HG03520 (cell line): ENCODE data around the gene ZIC5.

ENCODE experiments used
- ATAC-seq: cut with Tn5 transposase; IDR thresholded peaks from one replicate; pipeline ENCODE4 v1.9.1; 2021; ENCODE audit warnings: mild to moderate bottlenecking, moderate library complexity; ENCODE audit not compliant: unreplicated experiment

Gene ZIC5

DNA sequence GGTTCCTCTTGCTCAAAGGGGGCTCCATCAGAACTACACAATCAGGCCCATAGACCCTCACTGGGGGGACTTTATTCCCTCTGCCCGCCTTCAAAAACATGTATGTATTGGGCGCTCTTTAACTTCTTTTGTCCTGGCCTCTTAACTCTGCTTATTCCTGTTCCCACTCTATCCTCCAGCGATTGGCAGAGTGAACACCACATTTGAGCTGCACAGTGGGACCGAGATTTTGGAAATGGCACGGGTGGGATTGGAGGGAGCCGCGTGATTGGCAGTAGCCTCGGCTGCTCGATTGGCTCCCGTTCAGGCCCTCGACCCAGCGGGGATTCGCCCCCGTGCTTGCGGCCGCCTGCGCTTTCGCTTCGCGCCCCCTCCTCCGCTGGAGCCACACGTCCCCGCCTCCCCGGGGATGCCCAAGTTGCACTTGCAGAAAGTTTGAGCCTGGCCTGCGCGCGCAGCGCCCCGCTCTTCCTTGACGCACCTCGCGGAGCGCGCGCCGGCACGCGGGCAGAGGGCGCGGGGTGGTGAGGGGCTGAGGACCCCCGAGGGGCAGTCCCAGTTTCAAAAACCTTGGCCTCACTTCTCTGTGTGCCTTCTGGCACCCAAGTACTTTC, at the start of gene ZIC5:
TSS of gene ZIC5 (minus strand) at position 192 of the 614 bp plus-strand sequence. CDS start at position 28, 164 bp downstream.
- no peak for ATAC-seq

DNA sequence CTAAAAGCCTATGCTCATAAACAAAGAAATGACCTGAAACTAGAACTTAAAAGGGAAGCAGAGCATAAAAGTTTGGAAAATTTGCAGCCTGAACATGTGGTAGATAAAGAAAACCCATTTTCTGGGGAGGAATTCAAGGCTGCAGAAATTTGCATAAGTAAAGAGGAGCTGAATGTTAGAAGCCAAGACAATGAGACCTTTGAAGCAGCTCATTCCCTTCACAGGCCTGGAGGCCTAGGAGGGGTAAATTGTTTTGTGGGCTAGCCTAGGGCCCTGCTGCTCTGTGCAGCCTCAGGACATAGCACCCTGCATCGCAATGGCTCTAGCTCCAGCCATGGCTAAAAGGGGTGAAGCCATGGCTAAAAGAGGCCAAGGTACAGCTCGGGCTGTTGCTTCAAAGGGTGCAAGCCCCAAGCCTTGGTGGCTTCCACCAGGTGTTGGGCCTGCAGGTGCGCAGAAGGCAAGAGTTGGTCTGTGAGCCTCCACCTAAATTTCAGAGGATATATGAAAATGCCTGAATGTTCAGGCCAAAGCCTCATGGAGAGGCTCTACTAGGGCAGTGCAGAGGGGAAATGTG, 48.3 kb upstream of the ZIC5 start:
- no peak for ATAC-seq

DNA sequence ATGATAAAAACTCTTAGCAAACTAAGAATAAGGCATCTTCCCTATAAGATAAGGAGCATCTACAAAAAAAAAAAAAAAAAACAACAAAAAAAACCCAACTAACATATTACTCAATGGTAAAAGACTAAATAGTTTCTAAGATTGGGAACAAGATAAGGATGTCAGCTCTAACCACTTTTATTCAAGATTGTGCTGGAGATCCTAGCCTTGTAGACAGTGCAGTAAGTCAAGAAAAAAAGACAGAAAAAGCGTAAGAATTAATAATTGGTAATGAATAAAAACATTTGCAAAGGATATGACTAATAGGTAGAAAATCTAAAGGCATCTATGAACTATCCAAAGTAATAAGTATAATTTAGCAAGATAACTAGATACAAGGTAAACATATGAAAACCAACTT, 43.1 kb upstream of the ZIC5 start:
- no peak for ATAC-seq

DNA sequence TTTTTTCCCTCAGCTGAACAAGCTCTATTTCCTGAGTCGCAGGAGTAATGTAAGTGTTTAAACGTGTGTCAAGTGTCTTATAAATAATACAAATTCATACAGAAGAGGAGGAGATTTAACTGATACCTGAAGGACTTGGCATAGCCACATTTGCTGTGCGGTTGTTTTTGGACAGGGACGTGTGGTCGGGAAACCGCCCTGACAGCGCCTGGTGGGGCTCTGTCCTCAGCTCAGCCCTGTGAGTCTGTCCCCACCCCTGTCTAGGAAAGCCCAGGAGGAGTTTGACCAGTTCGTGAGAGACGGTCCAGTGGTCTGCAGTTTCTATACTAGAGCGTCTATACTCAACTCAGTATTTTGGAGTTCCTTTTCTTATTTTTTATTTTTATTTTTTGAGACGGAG, 26.7 kb upstream of the ZIC5 start:
- ATAC-seq = no peak

DNA sequence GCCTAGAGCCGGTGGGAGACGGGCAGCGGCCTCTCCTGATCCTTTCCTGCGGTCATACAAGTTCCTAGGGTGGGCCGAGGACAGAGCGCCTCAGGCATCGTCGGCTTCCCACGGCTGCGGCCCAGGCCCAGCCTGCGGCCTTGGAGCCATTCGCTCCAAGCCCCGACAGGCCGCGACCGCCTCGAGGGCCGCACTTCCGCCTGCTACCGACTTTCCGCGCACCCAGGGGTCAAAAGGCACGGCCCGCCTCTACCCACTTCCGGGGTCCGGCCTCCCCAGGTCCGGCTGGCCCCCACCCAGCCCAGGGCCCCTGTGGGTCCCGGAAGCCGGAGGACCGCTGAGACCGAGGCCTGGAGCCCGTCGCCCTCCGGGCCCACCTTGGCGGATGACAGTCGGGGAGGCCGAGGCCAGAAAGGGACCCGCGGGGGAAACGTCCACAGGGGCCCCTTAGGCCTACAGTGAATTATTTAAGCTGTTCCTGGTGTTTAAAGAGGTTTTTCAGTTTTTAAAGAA, 26.2 kb upstream of the ZIC5 start:
- no peak for ATAC-seq

DNA sequence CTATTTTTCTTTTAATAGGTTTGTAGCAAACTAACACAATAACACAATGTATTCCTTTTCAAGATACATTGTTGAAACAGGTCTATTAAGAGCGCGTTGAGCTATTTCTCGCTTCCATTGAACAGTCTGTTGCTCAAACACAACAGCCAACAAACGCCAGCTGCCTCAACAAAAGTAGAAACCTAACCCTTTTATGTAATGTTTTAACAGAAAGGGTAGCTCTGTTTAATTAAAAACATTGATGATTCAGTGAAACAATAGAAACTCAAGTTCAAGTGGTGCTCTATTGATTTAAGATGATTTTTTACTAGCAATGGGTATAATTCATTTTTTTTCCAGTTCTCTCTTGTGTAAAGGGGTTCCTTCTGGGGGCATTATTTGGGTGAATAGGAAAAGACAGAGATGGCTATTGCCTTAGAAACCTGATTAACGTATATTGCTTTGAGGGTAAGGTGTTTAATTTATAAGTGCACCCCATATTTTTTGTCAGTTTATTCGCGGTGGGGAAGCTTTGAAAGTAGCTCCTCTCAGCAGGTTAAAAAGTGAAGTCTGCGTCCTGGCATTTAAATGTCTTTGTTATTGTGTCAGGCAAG, 24.9 kb upstream of the ZIC5 start:
- ATAC-seq = no peak

DNA sequence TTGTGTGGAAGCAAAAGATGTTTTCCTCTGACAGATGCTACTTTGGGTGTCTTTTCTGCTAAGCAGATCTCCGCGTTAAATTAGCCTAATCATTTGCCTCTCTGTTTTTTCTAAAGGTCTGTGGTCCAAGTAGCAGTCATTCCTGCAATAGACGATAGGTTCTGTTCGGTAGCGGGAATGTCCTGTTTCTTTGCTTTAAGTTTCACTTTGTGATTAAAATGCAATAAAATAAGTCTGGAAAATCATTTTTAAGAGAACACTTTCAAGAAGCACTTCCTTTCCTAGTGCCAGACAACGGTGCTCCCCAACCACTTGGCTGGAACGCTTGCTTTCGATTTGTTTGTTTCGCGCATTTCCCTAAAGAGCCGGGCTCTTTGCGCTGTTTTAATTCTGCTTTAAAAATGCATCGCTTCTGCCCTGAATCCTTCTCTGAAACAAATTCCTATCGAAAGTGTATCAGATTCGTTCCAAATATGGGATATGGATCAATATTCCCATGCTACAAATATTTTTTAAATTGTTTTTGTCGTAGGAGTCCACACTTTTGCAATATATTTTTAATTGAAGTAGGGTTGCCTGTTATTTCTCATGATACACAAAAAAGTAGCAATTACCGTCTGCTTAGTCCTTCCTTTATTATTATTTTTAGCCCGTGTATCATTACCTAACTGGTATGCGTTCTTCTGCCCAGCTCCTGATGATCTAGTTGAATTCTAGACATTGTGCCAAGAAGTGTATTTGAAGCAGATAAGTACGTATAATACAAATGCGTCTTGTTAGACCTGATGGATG, 24.2 kb upstream of the ZIC5 start:
- ATAC-seq = no peak

DNA sequence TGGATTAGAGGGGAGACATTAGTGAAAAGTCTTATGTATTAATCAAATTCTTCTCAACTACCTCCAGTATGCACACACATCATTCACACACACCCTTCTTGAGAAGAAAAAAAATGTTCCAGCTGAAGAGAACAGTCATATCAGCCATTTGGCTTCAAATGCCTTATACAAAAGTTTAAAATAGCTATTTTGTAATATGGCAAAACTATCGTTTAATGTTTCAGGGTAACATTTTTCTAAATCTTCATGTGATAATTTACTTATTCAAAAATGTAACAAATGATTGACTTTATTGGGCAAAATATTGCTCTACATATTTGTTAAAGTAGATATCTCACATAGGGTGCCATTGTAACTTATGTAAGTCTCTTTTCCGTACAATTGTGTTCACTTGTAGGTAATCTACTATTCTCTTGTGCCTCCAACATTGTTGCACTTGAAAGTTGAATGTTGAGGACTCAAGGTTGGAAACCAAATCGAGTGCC, 23.6 kb upstream of the ZIC5 start:
- no peak for ATAC-seq

DNA sequence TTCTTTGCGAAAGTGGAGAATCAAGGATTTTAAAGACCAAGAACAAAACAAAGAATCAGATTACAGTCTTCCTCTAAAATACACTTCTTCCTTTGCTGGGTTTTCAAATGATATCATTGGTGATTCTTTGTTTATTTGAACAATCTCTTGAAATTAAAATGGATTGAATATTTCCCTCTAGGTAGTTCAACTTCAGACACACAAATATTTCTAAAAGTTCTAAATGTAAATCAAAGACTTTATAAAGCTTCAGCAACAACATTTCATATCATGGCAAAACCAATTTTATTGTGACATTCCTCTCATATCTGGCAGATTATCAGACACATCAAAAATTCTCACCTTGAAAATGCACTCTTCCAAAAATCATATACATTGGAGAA, 23.1 kb upstream of the ZIC5 start:
- ATAC-seq = no peak

DNA sequence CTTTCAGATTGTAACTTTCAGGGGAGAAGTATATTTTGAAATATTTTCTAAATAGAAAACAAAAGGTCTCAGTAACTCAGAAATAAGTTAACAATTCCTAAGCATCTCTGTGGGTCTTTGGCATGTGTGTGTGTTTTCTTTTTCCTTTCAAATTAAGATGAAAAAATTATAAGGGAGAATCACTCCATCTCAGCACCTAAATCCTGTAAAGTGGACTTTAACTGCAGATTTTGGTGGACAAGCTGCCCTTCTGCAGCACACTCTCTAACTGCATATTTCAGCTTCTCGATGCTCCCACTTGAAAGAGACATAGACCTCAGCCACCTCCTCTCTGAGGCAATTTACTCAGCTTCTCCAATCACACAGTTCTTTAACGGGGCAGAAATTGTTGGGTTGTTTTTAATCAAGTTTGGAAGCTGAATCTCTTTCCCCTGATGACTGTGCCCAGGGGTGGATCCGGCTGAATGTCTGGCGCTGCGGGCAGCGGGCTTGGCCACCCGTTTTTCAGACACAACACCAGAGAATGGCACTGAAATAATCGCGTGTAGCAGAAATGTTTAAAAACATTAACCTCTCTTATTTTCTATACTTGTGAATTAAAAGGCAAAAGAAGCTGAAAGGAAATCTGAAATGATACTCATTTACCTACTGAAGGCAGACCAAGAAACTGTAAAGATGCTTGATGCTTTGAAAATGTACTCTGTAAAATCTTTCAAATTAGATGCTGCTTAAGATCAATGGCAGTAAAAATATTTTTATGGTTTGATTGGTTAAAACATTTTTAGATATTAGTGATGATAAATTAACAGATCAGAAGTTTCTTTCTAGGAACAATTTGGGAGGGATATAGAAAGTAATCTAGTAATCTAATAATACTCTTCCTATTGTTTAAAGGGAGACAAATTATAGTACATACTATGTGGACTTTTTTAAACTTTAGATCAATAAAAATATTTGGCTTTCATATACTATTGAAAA, 22.4 kb upstream of the ZIC5 start:
- no peak for ATAC-seq

DNA sequence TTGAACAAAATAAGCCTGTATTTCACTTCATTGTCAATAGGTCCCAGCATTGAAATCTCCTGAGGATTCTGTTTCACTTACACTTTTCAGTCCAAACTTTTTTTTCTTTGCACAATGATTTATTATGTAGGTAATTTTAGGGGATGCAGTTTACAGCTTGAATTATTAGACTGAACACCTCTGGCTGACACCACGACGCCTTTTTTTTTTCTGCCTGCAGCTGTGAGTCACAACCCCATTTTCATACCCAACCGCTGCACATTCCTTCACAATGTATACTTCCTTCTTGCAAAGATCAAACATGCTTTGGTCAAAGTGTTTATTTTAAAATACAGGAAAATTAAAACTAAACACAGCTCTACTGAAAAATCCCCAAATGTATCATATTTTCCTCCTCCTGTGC, 21.4 kb upstream of the ZIC5 start:
- no peak for ATAC-seq

DNA sequence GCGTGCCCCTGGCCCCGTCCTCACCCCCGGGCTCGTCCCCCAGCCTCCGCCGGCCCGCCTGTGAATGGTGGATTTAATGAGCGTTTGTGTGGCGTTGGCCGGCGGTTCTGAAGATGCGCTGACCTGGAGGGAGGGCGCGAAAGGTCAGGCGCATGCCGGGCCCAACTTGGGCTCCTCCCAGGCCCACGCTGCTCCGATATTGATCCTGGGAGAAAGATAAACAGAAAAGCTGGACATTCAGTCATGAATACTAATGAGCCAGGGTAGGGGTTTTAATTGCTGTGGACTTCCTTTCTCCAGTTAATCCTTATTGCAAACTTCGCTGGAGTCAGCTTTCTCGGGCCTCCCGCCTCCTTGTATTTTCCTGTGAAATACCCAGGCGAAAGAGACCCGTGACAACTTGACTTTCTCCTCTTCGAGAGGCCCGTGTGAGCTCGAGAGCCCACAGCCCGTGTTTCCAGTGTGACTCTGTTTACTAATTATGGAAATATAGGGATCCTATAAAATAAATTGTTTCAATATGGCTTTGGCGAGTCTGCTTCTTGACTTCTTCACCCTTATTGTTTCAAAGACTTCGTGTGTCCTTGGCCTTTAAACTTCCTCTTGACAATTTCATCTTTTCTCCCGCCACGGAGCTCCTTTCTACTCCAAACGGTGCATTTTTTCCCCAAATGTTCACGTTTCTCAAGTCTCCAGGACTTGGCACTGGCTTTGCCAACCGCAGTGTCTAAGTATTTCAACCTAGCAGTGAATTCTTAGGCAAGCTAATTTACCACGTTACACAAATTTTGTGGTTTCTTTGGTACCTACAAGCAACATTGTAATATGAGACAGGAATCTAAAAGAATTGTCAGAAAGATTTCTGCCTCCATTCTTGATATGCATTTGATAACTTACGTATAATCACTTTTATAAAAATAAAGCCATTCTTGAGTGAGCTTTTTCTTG, 20.5 kb upstream of the ZIC5 start:
- ATAC-seq = no peak

DNA sequence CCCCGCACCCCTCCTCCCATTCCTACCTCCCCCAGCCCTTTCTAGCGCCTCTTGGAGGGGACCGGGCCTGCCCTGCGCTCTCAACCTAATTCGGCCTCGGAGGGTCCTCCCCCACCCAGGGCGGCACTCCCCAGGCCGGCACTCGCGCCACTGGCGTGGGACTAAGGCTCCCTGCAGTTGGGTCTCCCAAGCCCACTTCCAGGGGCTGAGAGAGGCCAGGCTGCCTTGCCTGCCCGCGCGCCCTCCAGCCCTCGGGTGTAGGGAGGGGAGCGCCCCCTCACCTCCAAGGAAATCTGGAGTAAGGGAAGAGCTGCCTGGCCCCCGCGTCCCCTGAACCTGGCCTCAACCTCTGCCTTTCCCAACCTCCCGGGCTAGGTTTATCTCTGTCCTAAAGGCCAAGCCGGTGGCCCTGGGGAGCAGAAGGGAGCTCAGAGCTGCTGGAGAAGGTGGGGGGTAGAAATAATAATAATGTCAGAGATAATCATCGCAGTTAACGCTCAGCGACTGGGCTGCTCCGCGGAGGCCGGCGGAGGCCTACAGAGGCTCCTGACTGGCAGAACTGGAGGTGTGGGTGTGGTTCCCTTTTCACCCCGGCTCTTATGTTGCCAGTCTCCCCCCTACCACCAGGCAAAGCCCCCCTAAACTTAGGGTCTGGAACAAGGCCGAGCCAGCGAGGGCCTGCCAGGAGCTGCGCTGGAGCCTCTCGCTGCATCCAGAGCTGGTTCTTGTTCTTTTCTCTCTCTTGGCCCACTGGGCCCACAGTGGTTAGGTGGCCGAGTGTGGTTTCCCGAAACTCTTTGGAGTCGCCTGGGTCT, 19.7 kb upstream of the ZIC5 start:
- no peak for ATAC-seq

DNA sequence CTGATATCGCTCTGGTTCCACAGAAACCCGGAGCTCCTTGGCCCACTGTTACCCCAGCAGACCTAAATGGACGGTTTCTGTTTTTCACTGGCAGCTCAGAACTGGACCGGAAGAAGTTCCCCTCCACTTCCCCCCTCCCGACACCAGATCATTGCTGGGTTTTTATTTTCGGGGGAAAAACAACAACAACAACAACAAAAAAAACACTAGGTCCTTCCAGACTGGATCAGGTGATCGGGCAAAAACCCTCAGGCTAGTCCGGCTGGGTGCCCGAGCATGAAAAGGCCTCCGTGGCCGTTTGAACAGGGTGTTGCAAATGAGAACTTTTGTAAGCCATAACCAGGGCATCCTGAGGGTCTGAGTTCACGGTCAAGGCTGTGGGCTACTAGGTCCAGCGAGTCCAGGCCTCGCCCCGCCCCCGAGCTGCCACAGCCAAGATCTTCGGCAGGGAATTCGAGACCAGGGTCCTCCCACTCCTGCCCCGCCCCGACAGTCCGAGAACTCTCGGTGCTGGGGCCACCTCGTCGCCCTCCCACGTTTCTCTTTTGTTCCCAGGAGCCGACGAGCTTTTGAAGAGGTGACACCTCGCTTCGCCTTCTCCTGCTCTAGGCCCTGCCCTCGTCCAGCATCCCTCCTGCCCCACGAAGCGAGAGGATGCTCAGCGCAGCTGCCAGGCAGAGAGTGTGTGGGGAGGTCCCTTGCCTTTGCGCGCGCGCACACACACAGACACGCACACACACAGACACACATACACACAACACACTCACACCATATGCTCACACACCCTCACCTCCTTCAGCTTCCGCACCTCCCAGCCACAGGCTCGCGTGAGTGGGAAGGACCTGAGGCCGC, 18.8 kb upstream of the ZIC5 start:
- ATAC-seq = no peak

DNA sequence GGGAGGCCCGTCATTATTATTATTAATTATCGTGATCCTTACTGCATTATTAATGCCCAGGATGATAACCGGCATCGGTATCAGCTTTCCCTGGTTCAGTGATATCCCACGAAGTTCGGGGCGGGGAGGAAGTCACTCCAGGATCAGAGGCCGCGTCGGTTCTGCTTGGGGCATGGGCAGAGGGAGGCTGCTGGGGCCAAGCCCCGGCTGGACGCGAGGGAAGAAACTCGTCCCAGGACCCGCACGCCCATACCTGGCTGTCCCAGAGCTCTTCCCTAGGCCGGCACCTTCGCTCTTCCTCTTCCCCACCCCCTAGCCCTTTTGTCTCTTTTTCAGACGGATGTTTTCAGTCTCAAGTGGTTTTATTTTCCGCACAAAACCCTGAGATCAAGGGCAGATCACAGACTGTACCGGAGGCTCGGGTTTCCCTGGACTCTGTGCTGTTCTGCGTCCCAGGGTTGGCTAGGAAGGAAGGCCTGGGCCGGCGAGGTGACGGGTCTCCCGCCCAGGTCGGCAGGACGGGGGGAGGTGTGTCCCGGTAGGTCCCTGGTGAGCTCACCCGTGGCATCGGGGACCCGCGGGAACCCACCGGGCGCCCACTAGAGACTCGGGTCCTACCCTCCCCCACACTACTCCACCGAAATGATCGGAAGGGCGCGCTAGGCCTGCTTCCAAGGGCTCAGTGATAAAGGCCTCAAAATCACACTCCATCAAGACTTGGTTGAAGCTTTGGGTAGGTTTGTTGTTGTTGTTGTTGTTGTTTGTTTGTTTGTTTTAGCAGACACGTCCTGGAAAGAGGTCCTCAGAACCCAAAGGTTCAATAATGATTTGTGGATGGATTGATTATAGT, 17.9 kb upstream of the ZIC5 start:
- no peak for ATAC-seq

DNA sequence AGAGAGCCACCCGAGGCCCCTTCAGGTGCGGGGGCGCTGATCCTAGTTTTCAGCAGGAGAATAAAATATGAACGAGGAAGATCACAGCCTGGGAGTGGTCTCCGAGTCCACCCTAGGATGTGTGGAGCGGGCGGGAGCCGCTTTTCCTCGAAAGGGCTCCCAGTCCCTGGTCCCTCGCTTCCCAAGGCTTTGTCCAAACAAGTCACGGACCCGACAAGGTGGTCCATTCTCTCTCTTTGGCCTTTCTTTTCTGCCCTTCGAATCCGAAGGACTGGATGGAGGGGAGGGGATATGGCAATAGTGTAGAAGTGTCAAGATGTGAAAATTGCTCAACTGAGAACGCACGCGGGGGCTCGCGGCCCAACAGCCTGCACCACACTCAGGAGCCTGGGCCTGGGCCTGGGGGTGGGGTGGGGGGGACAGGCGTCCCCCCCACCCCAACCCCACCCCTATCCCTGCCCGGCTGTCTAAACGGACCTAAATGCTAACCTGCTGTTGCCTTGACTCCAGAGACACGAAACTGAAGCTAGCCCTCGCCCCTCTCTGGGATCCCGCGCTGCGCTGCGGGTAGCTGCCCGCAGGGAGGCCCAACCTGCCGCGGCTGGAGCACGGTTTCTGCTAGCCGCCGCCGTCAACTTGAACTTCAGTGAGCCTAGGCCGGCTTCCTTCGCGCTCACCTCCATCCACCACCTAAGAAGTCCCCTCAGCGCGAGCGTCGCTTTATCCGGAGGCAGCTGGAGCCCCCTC, 17.1 kb upstream of the ZIC5 start:
- ATAC-seq = no peak
